Stimulated activated CD8-positive, alpha-beta memory T cell treated with anti-CD3 and anti-CD28 coated beads, Interleukin-15, amount 100 ng/mL, for 1 hour (primary cell): Measurements from ENCODE around the gene NPDC1.
"Not testable (repeated sequence)": the region's sequence is repeated elsewhere in the genome, so short reads cannot be mapped to it uniquely, and the experiment has no call there.

Experiments
- DNase-seq: peaks from one replicate; pipeline ENCODE4 v3.0.0-alpha.2; 2020; ENCODE audit warnings: low read depth

The NPDC1 gene

GRCh38 chr9:137039611-137040366, 6.2 kb downstream of the NPDC1 start:
- DNase-seq: no peak

- no peak for DNase-seq
Measured at GRCh38 chr9:137038916-137039315, 7.1 kb downstream of the NPDC1 start.

- no peak for DNase-seq
Measured at GRCh38 chr9:137037483-137037882, 8.5 kb downstream of the NPDC1 start.

GRCh38 chr9:137037035-137037434, 8.9 kb downstream of the NPDC1 start:
- no peak for DNase-seq

GRCh38 chr9:137035937-137036336, 10.0 kb downstream of the NPDC1 start:
- DNase-seq: no peak

- DNase-seq: no peak
Measured at GRCh38 chr9:137035507-137035834, 10.5 kb downstream of the NPDC1 start.

- DNase-seq: peak; percentile 83
Measured at GRCh38 chr9:137034709-137035506, 11.1 kb downstream of the NPDC1 start.

GRCh38 chr9:137034039-137034708, 11.8 kb downstream of the NPDC1 start:
- no peak for DNase-seq

GRCh38 chr9:137033481-137033880, 12.5 kb downstream of the NPDC1 start:
- DNase-seq: not testable (repeated sequence)

- DNase-seq: no peak
Measured at GRCh38 chr9:137032858-137033257, 13.1 kb downstream of the NPDC1 start.

GRCh38 chr9:137031904-137032640, 13.9 kb downstream of the NPDC1 start, which contains the start of gene FUT7:
Gene FUT7 (minus strand): TSS chr9:137032088. CDS start chr9:137031991, 97 bp downstream.
- no peak for DNase-seq

- DNase-seq: no peak
Measured at GRCh38 chr9:137030538-137031527, 15.1 kb downstream of the NPDC1 start.

- DNase-seq: no peak
Measured at GRCh38 chr9:137030006-137030405, 16.0 kb downstream of the NPDC1 start.

- peak; percentile 50 for DNase-seq
Measured at GRCh38 chr9:137029058-137029936, 16.7 kb downstream of the NPDC1 start.

GRCh38 chr9:137028263-137029057, 17.5 kb downstream of the NPDC1 start:
- no peak for DNase-seq

GRCh38 chr9:137027369-137028262, 18.4 kb downstream of the NPDC1 start, which contains the start of gene ABCA2:
Gene ABCA2 (minus strand): TSS chr9:137028237. CDS start chr9:137028140, 97 bp downstream.
- DNase-seq: no peak

- no peak for DNase-seq
Measured at GRCh38 chr9:137026828-137027227, 19.1 kb downstream of the NPDC1 start.

GRCh38 chr9:137026384-137026783, 19.6 kb downstream of the NPDC1 start:
- no peak for DNase-seq
